ENCODE results near the gene KCNK1. TPM values are rescaled to one million over a fixed set of nuclear protein-coding genes. Genes with fewer than 3 reads are reported as not detected.

KCNK1 gene
- total RNA-seq, 1 experiment from 2014 or later: not detected

GRCh38 chr1:233661376-233662159 is 47.7 kb downstream of the KCNK1 start:
- ChIA-PET POLR2A (no interaction called here), CTCF (no interaction called here)
- intact Hi-C loops (cut with micrococcal nuclease; ENCODE audit: unreplicated experiment): no loop called here
- no peaks in the 10 kb centered on the region for H3K9me3 Mint-ChIP-seq (ENCODE audit: unreplicated experiment)
- no peak for TF ChIP-seq CTCF (IDR thresholded peaks at IDR 0.05; ENCODE audit: insufficient read depth in 1 of 2, low read depth in 1 of 2, low read length in 1 of 2, severe bottlenecking in 1 of 2, unreplicated experiment in 1 of 2)
- no peaks in the 10 kb centered on the region for H3K36me3 Mint-ChIP-seq (ENCODE audit: insufficient read depth, unreplicated experiment)
- no TSS peak for BruUV-seq (replicated peaks)
- H3K27me3 Mint-ChIP-seq (ENCODE audit: insufficient read depth, unreplicated experiment): peaks cover 12% of the 10 kb centered on the region
- Histone ChIP-seq H3K4me1 (no peaks in the 10 kb centered on the region), H3K9me3 (no peaks in the 10 kb centered on the region), H3K27me3 (replicated peaks; ENCODE audit: control insufficient read depth, insufficient read depth, low read length) (no peaks in the 10 kb centered on the region), H3K36me3 (ENCODE audit: control insufficient read depth, insufficient read depth, low read length) (no peaks in the 10 kb centered on the region), H3K4me3 (ENCODE audit: low read depth, low read length) (no peak overlapping the region)
- no peaks in the 10 kb centered on the region for H3K4me1 Mint-ChIP-seq (ENCODE audit: low read depth, unreplicated experiment)
- no peak for DNase-seq
- H3K27ac Mint-ChIP-seq (ENCODE audit: unreplicated experiment): no peak overlapping the region
- no peak overlapping the region for H3K4me3 Mint-ChIP-seq (ENCODE audit: unreplicated experiment)

GRCh38 chr1:233662575-233663304 is 48.8 kb downstream of the KCNK1 start:
- ChIA-PET POLR2A (no interaction called here), CTCF (no interaction called here)
- Mint-ChIP-seq H3K36me3 (ENCODE audit: insufficient read depth, unreplicated experiment) (no peaks in the 10 kb centered on the region), H3K27me3 (ENCODE audit: insufficient read depth, unreplicated experiment) (peaks cover 9% of the 10 kb centered on the region), H3K4me3 (ENCODE audit: unreplicated experiment) (no peak overlapping the region), H3K27ac (ENCODE audit: unreplicated experiment) (no peak overlapping the region), H3K9me3 (ENCODE audit: unreplicated experiment) (no peaks in the 10 kb centered on the region), H3K4me1 (ENCODE audit: low read depth, unreplicated experiment) (no peaks in the 10 kb centered on the region)
- Histone ChIP-seq H3K9me3 (no peaks in the 10 kb centered on the region), H3K27me3 (replicated peaks; ENCODE audit: control insufficient read depth, insufficient read depth, low read length) (no peaks in the 10 kb centered on the region), H3K4me3 (ENCODE audit: low read depth, low read length) (no peak overlapping the region), H3K36me3 (ENCODE audit: control insufficient read depth, insufficient read depth, low read length) (no peaks in the 10 kb centered on the region), H3K4me1 (no peaks in the 10 kb centered on the region)
- no TSS peak for BruUV-seq (replicated peaks)
- TF ChIP-seq CTCF (IDR thresholded peaks at IDR 0.05; ENCODE audit: insufficient read depth in 1 of 2, low read depth in 1 of 2, low read length in 1 of 2, severe bottlenecking in 1 of 2, unreplicated experiment in 1 of 2): no peak
- DNase-seq: no peak
- intact Hi-C loops (cut with micrococcal nuclease; ENCODE audit: unreplicated experiment): no loop called here

GRCh38 chr1:233664253-233664652 is 50.3 kb downstream of the KCNK1 start:
- intact Hi-C loops (cut with micrococcal nuclease; ENCODE audit: unreplicated experiment): no loop called here
- ChIA-PET POLR2A (no interaction called here), CTCF (no interaction called here)
- no peak overlapping the region for H3K27ac Mint-ChIP-seq (ENCODE audit: unreplicated experiment)
- peaks cover 9% of the 10 kb centered on the region for H3K27me3 Mint-ChIP-seq (ENCODE audit: insufficient read depth, unreplicated experiment)
- no peak for TF ChIP-seq CTCF (IDR thresholded peaks at IDR 0.05; ENCODE audit: insufficient read depth in 1 of 2, low read depth in 1 of 2, low read length in 1 of 2, severe bottlenecking in 1 of 2, unreplicated experiment in 1 of 2)
- Histone ChIP-seq H3K4me3 (ENCODE audit: low read depth, low read length) (no peak overlapping the region), H3K27me3 (replicated peaks; ENCODE audit: control insufficient read depth, insufficient read depth, low read length) (no peaks in the 10 kb centered on the region), H3K9me3 (no peaks in the 10 kb centered on the region), H3K4me1 (no peaks in the 10 kb centered on the region), H3K36me3 (ENCODE audit: control insufficient read depth, insufficient read depth, low read length) (no peaks in the 10 kb centered on the region)
- no peaks in the 10 kb centered on the region for H3K9me3 Mint-ChIP-seq (ENCODE audit: unreplicated experiment)
- no peak overlapping the region for H3K4me3 Mint-ChIP-seq (ENCODE audit: unreplicated experiment)
- no peaks in the 10 kb centered on the region for H3K4me1 Mint-ChIP-seq (ENCODE audit: low read depth, unreplicated experiment)
- no peak for DNase-seq
- H3K36me3 Mint-ChIP-seq (ENCODE audit: insufficient read depth, unreplicated experiment): no peaks in the 10 kb centered on the region
- no TSS peak for BruUV-seq (replicated peaks)
